Karpas-422 (cell line): ENCODE results near the gene PLA2G2F. TPM values are rescaled to one million over a fixed set of nuclear protein-coding genes. Genes with fewer than 3 reads are reported as not detected.

ENCODE experiments used
- DNase-seq: peaks from one replicate; pipeline ENCODE4 v3.0.0-alpha.2; 2015
- H2AFZ ChIP-seq: fragments of 200-600 bp; sonication (generic); 2 replicates; pipeline ENCODE4 v1.6.1; 2014; ENCODE audit warnings: antibody characterized with exemption, low read length, mixed read lengths
- H3K27ac ChIP-seq: fragments of 200-600 bp; sonication (generic); 2 replicates; pipeline ENCODE4 v1.5.1; 2014; ENCODE audit warnings: mild to moderate bottlenecking, low read length, moderate library complexity
- H3K27me3 ChIP-seq: fragments of 200-600 bp; sonication (generic); 2 replicates; pipeline ENCODE4 v1.6.1; 2014; ENCODE audit warnings: low read length, mixed read lengths
- H3K36me3 ChIP-seq: fragments of 200-600 bp; sonication (generic); 2 replicates; pipeline ENCODE4 v1.6.1; 2014; ENCODE audit warnings: low read length, mixed read lengths; ENCODE audit not compliant: insufficient read depth
- H3K4me1 ChIP-seq: fragments of 200-600 bp; sonication (generic); 2 replicates; pipeline ENCODE4 v1.6.1; 2014; ENCODE audit warnings: mild to moderate bottlenecking, low read length, mixed read lengths
- H3K4me2 ChIP-seq: fragments of 200-600 bp; sonication (generic); 2 replicates; pipeline ENCODE4 v1.6.1; 2014; ENCODE audit warnings: low read length, low read depth, mild to moderate bottlenecking; ENCODE audit not compliant: poor library complexity, severe bottlenecking
- H3K4me3 ChIP-seq: fragments of 200-600 bp; sonication (generic); 2 replicates; pipeline ENCODE4 v1.5.1; 2014; ENCODE audit warnings: mild to moderate bottlenecking, antibody characterized with exemption, low read length, mixed read lengths
- H3K79me2 ChIP-seq: fragments of 200-600 bp; sonication (generic); 2 replicates; pipeline ENCODE4 v1.6.1; 2014; ENCODE audit warnings: mild to moderate bottlenecking, low read length, mixed read lengths
- H3K9ac ChIP-seq: fragments of 200-600 bp; sonication (generic); 2 replicates; pipeline ENCODE4 v1.6.0; 2014; ENCODE audit warnings: low read length
- H3K9me2 ChIP-seq: fragments of 200-600 bp; sonication (generic), shearing (Covaris generic); replicated peaks from 2 replicates; pipeline ENCODE4 v1.6.0; 2014; ENCODE audit warnings: mild to moderate bottlenecking, low read length, moderate library complexity; ENCODE audit not compliant: insufficient read depth
- H3K9me3 ChIP-seq: fragments of 300-700, 200-600 bp; sonication (generic); 2 replicates; pipeline ENCODE4 v1.6.1; 2014; ENCODE audit warnings: low read length, mixed read lengths
- H4K20me1 ChIP-seq: fragments of 200-600 bp; sonication (generic); 2 replicates; pipeline ENCODE4 v1.6.1; 2014; ENCODE audit warnings: mild to moderate bottlenecking, antibody characterized with exemption, low read length, low read depth; ENCODE audit not compliant: insufficient read depth
- total RNA-seq: library from RNA; depleted of rRNA; stranded (reverse); fragments of >200 nt; shearing (Covaris generic); gene quantifications from 2 replicates; pipeline ENCODE4 v1.2.3, GENCODE V29; 2014; ENCODE audit warnings: low replicate concordance

The PLA2G2F gene
- total RNA-seq, 1 experiment from 2014 or later: not detected

DNA sequence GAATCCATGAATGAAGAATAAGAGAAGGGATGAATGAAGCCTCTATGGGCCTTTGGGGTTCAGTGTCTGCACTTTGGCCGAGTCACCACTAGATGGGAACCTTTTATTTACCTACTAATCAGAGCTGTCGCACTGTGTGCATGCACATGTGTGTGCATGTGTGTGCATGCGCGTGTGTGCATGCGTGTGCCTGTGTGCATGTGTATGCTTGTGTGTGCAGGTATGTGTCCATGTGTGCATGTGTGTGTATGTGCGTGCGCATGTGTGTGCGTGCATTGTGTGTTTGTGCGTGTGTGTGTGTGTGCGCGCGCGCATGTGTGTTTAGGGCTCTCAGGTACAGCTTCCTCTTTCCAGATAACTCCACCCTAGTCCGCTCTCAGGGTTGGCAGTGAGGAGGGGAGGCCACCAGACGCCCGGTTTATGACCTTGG is 26.4 kb downstream of the PLA2G2F start:
- Histone ChIP-seq H3K9ac (no peak overlapping the region), H3K9me3 (peaks cover 4% of the 10 kb centered on the region; the same call in 1 of the 2 replicates), H3K27ac (no peak overlapping the region), H3K9me2 (no peaks in the 10 kb centered on the region), H4K20me1 (no peaks in the 10 kb centered on the region), H2AFZ (no peak overlapping the region), H3K36me3 (no peaks in the 10 kb centered on the region), H3K4me2 (no peak overlapping the region), H3K4me3 (no peak overlapping the region), H3K27me3 (no peaks in the 10 kb centered on the region), H3K79me2 (no peaks in the 10 kb centered on the region), H3K4me1 (0 out of 2 replicates have a peak, but pooled peaks cover 2% of the 10 kb centered on the region)
- peak; percentile 79 for DNase-seq

DNA sequence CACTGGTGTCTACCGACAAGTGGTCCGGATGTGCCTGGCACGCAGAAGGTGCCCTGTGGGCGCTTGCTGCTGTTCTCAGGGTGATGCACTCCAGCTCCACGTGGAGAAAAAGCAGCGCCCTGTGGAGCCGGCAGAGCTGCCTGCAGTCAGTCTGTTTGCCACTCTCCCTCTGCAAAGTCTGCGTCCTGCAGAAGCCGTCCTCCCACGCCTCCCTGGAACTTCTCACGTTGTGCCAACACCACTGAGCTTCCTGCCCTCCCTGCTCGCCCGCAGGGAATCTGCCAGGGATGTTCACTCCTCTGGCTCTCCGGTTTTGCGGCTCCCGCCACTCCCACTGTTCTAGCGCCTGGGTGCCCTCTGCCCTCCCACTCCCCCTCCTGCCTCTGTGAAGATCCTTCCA is 26.9 kb downstream of the PLA2G2F start:
- Histone ChIP-seq H3K4me3 (no peak overlapping the region), H3K9me3 (no peaks in the 10 kb centered on the region), H3K27ac (no peak overlapping the region), H3K36me3 (no peaks in the 10 kb centered on the region), H3K4me2 (no peak overlapping the region), H3K4me1 (peaks cover 3% of the 10 kb centered on the region; the same call in 1 of the 2 replicates), H3K79me2 (no peaks in the 10 kb centered on the region), H4K20me1 (no peaks in the 10 kb centered on the region), H2AFZ (no peak overlapping the region), H3K9me2 (no peaks in the 10 kb centered on the region), H3K27me3 (no peaks in the 10 kb centered on the region), H3K9ac (no peak overlapping the region)
- DNase-seq: no peak

DNA sequence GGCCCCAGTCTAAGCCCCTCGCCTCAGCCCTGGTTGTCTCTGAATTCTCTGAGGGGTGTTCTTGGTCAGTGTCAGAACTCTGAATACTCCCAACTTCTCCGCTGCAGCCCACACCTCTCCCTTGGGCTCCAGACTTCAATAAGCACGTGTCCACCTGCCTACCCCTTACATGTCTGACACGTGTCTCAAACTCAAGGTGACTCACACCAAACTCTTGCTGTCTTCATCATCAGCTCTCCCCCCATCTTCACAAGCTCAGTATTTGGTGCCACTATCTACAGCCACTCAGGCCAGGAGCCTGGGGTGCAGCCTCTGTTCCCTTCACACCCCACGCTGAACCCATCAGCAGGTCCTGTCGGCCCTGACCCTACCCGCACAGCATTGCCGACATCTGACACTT is 28.0 kb downstream of the PLA2G2F start:
- Histone ChIP-seq H3K4me1 (peaks cover 8% of the 10 kb centered on the region), H2AFZ (no peak overlapping the region), H3K4me3 (no peak overlapping the region), H3K9me3 (no peaks in the 10 kb centered on the region), H3K27ac (no peak overlapping the region), H4K20me1 (no peaks in the 10 kb centered on the region), H3K9ac (no peak overlapping the region), H3K79me2 (no peaks in the 10 kb centered on the region), H3K36me3 (no peaks in the 10 kb centered on the region), H3K27me3 (no peaks in the 10 kb centered on the region), H3K4me2 (no peak overlapping the region), H3K9me2 (no peaks in the 10 kb centered on the region)
- no peak for DNase-seq

DNA sequence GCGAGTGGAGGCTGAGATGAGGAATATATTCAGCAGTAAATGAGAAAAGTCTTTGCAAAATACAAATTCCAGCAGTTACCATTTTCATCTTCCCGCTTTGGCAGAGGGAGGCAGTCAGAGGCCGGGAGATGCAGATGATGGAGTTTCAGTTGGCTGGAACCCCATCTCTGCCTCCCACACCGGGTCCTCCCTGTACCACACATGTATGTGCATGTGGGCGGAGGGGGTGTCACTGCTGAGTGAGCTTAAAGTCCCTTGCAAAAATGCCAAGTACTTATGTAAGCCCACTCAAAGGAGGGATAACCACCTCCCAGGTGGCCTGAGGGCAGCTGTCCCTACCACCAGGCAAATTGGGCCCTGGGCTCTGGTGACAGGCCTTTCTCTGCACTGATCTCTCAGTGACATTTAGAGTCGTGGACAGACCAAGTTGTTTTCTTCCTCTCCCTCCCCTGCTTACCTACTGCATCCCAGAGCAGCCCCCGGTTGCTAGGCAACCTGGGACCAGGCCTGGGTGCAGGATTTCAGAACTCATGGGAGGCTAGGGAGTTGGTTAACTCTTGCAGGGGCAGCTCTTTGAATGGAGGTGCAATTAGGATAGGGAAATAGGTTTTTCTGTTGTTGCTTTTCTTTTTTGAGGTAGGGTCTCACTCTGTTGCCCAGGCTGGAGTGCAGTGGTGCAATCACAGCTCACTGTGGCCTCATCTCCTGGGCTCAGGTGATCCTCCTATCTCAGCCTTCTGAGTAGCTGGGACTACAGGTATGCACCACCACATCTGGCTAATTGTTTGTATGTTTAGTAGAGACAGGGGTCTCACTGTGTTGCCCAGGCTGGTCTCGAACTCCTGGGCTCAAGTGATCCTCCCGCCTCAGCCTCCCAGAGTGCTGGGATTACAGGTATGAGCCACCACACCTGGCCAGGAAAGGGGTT is 29.7 kb downstream of the PLA2G2F start:
- Histone ChIP-seq H3K4me2 (no peak overlapping the region), H3K27me3 (no peaks in the 10 kb centered on the region), H4K20me1 (no peaks in the 10 kb centered on the region), H3K79me2 (no peaks in the 10 kb centered on the region), H3K9me3 (no peaks in the 10 kb centered on the region), H2AFZ (no peak overlapping the region), H3K9me2 (no peaks in the 10 kb centered on the region), H3K9ac (no peak overlapping the region), H3K27ac (no peak overlapping the region), H3K4me1 (peaks cover 8% of the 10 kb centered on the region), H3K4me3 (no peak overlapping the region), H3K36me3 (no peaks in the 10 kb centered on the region)
- DNase-seq: no peak

DNA sequence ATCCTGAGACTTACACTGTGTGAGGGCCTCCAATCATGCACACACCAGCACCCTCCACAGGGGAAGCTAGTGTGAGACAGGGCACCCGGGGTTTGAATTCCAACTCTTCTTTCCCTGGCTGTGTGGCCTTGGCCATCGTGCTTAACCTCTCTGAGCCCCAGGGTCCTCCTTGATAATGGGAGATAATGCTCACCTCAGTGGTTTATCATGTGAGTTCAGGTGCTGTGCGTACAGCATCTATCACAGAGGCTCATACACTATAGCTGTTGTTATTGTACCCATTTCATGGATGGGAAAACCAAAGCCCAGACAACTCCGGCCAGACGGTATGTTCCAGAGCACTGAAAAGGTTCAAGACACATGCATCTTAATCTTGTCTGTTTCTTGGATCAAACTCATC is 30.8 kb downstream of the PLA2G2F start:
- peaks cover 12% of the 10 kb centered on the region for H3K4me1 ChIP-seq
- no peaks in the 10 kb centered on the region for H4K20me1 ChIP-seq
- no peak for DNase-seq
- no peaks in the 10 kb centered on the region for H3K36me3 ChIP-seq
- H3K27ac ChIP-seq: no peak overlapping the region
- H3K9me2 ChIP-seq: no peaks in the 10 kb centered on the region
- H3K9ac ChIP-seq: no peak overlapping the region
- no peak overlapping the region for H2AFZ ChIP-seq
- H3K4me2 ChIP-seq: no peak overlapping the region
- no peaks in the 10 kb centered on the region for H3K27me3 ChIP-seq
- no peaks in the 10 kb centered on the region for H3K79me2 ChIP-seq
- H3K4me3 ChIP-seq: no peak overlapping the region
- H3K9me3 ChIP-seq: no peaks in the 10 kb centered on the region

DNA sequence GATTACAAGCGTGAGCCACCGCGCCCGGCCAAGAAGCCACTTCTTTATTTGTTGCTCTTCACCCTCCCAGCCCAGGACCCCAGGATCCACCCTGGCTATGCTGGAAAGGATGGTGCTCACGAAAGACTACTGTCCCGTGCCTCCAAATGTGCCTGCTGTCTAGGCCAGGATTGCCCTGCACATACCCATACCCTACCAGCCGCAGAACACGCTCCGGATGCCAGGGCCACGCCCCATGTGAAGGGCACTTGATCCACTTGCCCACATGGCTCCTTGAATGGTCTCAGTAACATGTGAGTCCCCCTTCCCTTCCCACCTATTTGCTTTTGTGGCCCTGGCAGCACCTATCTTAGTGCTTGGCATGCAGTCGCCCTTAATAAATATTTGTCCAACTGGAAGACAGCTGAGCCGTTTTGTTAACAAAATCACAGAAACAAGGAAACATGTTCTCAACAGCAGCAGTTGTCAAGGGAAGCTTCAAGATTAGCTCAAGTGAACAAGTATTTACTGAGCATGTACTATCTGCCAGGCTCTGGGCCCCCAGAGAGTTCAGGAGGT is 33.0 kb downstream of the PLA2G2F start:
- H3K9ac ChIP-seq: no peak overlapping the region
- no peak overlapping the region for H3K4me2 ChIP-seq
- H3K79me2 ChIP-seq: no peaks in the 10 kb centered on the region

DNA sequence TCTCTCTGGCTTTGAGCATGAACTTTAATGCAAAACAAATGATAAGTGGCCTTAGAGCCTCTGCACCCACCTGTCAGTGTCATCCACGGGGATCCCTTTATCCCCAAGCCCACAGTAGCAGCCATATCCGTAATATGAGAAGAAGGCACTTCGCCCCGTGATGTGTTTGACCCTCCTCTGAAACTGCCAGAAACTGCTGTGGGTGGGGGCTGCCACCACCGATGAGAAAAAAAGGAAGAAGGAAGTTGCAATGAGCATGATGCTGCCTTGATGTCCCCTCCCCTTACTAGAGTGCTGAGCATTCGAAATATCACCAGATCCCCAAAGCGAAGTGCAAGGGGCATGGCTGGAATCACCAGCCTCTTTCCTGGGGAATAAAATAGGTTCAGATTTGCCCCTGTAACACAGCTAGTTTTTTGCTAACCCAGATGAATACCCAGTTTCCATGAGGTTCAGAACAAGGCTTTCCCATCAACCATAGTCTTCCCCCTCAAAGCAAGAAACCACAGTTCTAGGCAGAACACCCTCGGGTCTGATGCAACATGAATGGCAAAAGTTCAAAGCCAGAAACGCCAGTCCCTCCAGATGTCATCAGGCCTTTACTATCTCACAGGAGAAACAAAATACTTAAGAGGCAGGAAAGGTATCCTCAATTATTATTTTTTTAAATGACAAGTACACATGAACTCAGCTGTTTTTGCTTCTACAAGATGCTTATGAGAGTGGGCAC is 36.0 kb downstream of the PLA2G2F start:
- no peaks in the 10 kb centered on the region for H3K9me3 ChIP-seq
- H3K4me2 ChIP-seq: no peak overlapping the region
- no peak overlapping the region for H3K4me3 ChIP-seq
- no peaks in the 10 kb centered on the region for H3K9me2 ChIP-seq
- H4K20me1 ChIP-seq: no peaks in the 10 kb centered on the region
- H2AFZ ChIP-seq: peak overlapping the region; percentile 58; the same call in 1 of the 2 replicates
- no peak overlapping the region for H3K27ac ChIP-seq
- no peaks in the 10 kb centered on the region for H3K27me3 ChIP-seq
- H3K79me2 ChIP-seq: no peaks in the 10 kb centered on the region
- no peaks in the 10 kb centered on the region for H3K36me3 ChIP-seq
- H3K4me1 ChIP-seq: peaks cover 18% of the 10 kb centered on the region
- DNase-seq: no peak
- H3K9ac ChIP-seq: no peak overlapping the region

More for the DNA sequence above, 33.0 kb downstream of the PLA2G2F start:
- H3K27me3 ChIP-seq: no peaks in the 10 kb centered on the region
- H2AFZ ChIP-seq: no peak overlapping the region
- no peaks in the 10 kb centered on the region for H4K20me1 ChIP-seq
- no peaks in the 10 kb centered on the region for H3K9me2 ChIP-seq
- no peak overlapping the region for H3K4me3 ChIP-seq
- H3K4me1 ChIP-seq: peaks cover 15% of the 10 kb centered on the region
- no peaks in the 10 kb centered on the region for H3K36me3 ChIP-seq
- DNase-seq: no peak
- no peak overlapping the region for H3K27ac ChIP-seq
- no peaks in the 10 kb centered on the region for H3K9me3 ChIP-seq
